Left ventricle myocardium inferior (tissue), 1 donor: ENCODE results near the gene CLEC19A. TPM values are rescaled to one million over a fixed set of nuclear protein-coding genes. Genes with fewer than 3 reads are reported as not detected.

ENCODE experiments used
- DNase-seq: peaks from one replicate; pipeline ENCODE4 v3.0.0-alpha.2; 2020
- H3K27ac ChIP-seq: fragments of 200-600 bp; replicated peaks from 2 replicates; pipeline ENCODE4 v1.8.0; 2021
- H3K27me3 ChIP-seq: fragments of 200-600 bp; 2 replicates; pipeline ENCODE4 v1.8.0; 2021; ENCODE audit warnings: low read depth
- H3K36me3 ChIP-seq: fragments of 200-600 bp; 2 replicates; pipeline ENCODE4 v1.8.0; 2021
- H3K4me1 ChIP-seq: fragments of 200-600 bp; 2 replicates; pipeline ENCODE4 v1.8.0; 2021
- H3K4me3 ChIP-seq: fragments of 200-600 bp; 2 replicates; pipeline ENCODE4 v1.8.0; 2021; ENCODE audit warnings: mild to moderate bottlenecking, moderate library complexity
- H3K9me3 ChIP-seq: fragments of 200-600 bp; replicated peaks from 2 replicates; pipeline ENCODE4 v1.8.0; 2021
- CTCF ChIP-seq: fragments of 200-600 bp; IDR thresholded peaks from 2 replicates; pipeline ENCODE4 v1.8.0; 2021; ENCODE audit warnings: antibody characterized with exemption, mild to moderate bottlenecking, borderline replicate concordance
- intact Hi-C: fragments of 100-400 bp; cut with micrococcal nuclease; formaldehyde crosslinking; loops from one replicate; pipeline ENCODE4 v1.11.0; 2022
- total RNA-seq: library from RNA; stranded (reverse); fragmentation: NEBNext Ultra II Directional; extraction: Animal tissue kit (Norgen Biotek cat#: 25700); gene quantifications from one replicate; pipeline ENCODE4 v1.2.1, GENCODE V29; 2021
- donor health status: DM: no; HTN: yes; CAD: no; lungs with severe emphysema.

The CLEC19A gene
- total RNA-seq, 1 donor from 2014 or later, result not detected

- Histone ChIP-seq H3K27ac (no peak overlapping the region), H3K36me3 (no peaks in the 10 kb centered on the region), H3K4me3 (no peak overlapping the region), H3K9me3 (peaks cover 4% of the 10 kb centered on the region), H3K27me3 (peaks cover 25% of the 10 kb centered on the region), H3K4me1 (no peaks in the 10 kb centered on the region)
- TF ChIP-seq CTCF, result no peak
- intact Hi-C loops, result no loop called here
- no peak for DNase-seq
Measured at GRCh38 chr16:19297454-19297853, 11.9 kb downstream of the CLEC19A start.

- no peak for DNase-seq
- H3K27me3 ChIP-seq, result peaks cover 18% of the 10 kb centered on the region
- no peak for TF ChIP-seq CTCF
- H3K36me3 ChIP-seq, result no peaks in the 10 kb centered on the region
- H3K4me1 ChIP-seq, result no peaks in the 10 kb centered on the region
- H3K27ac ChIP-seq, result no peak overlapping the region
- no peak overlapping the region for H3K4me3 ChIP-seq
- intact Hi-C loops, result no loop called here
- peaks cover 5% of the 10 kb centered on the region for H3K9me3 ChIP-seq
Measured at GRCh38 chr16:19299565-19299964, 14.0 kb downstream of the CLEC19A start.

- DNase-seq, result no peak
- Histone ChIP-seq H3K9me3 (peaks cover 5% of the 10 kb centered on the region), H3K4me3 (no peak overlapping the region), H3K36me3 (no peaks in the 10 kb centered on the region), H3K27me3 (peaks cover 22% of the 10 kb centered on the region), H3K4me1 (no peaks in the 10 kb centered on the region), H3K27ac (no peak overlapping the region)
- intact Hi-C loops, result no loop called here
- TF ChIP-seq CTCF, result no peak
Measured at GRCh38 chr16:19301931-19302330, 16.4 kb downstream of the CLEC19A start.

- no peak for TF ChIP-seq CTCF
- DNase-seq, result no peak
- H3K4me1 ChIP-seq, result no peaks in the 10 kb centered on the region
- H3K9me3 ChIP-seq, result peaks cover 5% of the 10 kb centered on the region
- no peaks in the 10 kb centered on the region for H3K36me3 ChIP-seq
- peaks cover 32% of the 10 kb centered on the region for H3K27me3 ChIP-seq
- no peak overlapping the region for H3K27ac ChIP-seq
- no peak overlapping the region for H3K4me3 ChIP-seq
- intact Hi-C loops, result no loop called here
Measured at GRCh38 chr16:19304750-19305149, 19.2 kb downstream of the CLEC19A start.

- intact Hi-C loops, result no loop called here
- H3K27me3 ChIP-seq, result peaks cover 32% of the 10 kb centered on the region
- peaks cover 5% of the 10 kb centered on the region for H3K9me3 ChIP-seq
- TF ChIP-seq CTCF, result no peak
- DNase-seq, result no peak
- H3K36me3 ChIP-seq, result no peaks in the 10 kb centered on the region
- no peaks in the 10 kb centered on the region for H3K4me1 ChIP-seq
- no peak overlapping the region for H3K4me3 ChIP-seq
- H3K27ac ChIP-seq, result no peak overlapping the region
Measured at GRCh38 chr16:19305443-19305842, 19.9 kb downstream of the CLEC19A start.
